Left forelimb (tissue), 1 donor: ENCODE measurements around the gene SELE.

Source experiments
- DNase-seq: peaks from one replicate; pipeline ENCODE4 v3.0.0-alpha.2; 2018; ENCODE audit warnings: low spot score

The SELE gene, protein sequence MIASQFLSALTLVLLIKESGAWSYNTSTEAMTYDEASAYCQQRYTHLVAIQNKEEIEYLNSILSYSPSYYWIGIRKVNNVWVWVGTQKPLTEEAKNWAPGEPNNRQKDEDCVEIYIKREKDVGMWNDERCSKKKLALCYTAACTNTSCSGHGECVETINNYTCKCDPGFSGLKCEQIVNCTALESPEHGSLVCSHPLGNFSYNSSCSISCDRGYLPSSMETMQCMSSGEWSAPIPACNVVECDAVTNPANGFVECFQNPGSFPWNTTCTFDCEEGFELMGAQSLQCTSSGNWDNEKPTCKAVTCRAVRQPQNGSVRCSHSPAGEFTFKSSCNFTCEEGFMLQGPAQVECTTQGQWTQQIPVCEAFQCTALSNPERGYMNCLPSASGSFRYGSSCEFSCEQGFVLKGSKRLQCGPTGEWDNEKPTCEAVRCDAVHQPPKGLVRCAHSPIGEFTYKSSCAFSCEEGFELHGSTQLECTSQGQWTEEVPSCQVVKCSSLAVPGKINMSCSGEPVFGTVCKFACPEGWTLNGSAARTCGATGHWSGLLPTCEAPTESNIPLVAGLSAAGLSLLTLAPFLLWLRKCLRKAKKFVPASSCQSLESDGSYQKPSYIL

GRCh38 chr1:169733924-169734323, at the start of gene SELE:
Gene SELE (minus strand): TSS chr1:169734079. CDS start chr1:169733612, 467 bp downstream.
- DNase-seq, result no peak

- DNase-seq, result no peak
These were observed 48.7 kb upstream of the SELE start for GRCh38 chr1:169782596-169782995.

- no peak for DNase-seq
These were observed 46.1 kb upstream of the SELE start for GRCh38 chr1:169779970-169780369.

DNA sequence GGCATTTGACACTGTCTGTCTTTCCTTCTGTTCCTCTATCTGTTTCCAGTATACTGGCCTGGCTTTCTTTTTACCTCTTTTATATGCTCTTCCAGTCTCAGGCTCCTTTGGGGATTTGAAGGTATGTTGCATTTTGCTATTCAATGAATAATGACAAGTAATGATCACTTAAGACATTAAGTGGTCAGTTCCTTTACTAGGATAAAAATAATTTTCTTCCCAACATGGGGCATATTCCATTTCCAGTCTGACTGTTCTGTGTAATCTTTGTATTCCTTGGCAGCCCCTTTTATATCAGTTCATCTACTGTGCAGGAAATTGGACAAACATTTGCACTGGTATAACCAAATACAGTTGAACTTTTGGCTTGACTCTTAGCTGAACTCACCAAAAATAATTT, 45.3 kb upstream of the SELE start:
- DNase-seq, result no peak

- DNase-seq, result no peak
These were observed 42.6 kb upstream of the SELE start for GRCh38 chr1:169776440-169776839.

DNA sequence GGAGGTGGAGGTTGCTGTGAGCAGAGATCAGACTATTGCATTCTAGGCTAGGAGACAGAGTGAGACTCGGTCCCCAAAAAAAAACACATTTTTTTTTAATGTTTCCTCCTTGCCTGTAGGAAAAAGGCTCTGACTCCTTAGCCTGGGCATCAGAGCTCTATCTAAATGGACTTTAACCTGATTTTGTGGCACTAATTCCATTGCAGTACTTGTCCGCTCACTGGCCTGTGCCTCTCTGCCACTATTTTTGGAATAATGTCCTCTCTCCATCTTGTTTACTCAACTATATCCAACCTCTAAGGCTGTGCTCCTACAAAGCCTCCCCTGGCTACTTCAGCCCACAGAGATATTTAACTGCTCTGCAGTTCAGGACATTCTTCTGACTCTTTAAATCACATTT, 34.3 kb upstream of the SELE start:
- DNase-seq, result no peak

DNA sequence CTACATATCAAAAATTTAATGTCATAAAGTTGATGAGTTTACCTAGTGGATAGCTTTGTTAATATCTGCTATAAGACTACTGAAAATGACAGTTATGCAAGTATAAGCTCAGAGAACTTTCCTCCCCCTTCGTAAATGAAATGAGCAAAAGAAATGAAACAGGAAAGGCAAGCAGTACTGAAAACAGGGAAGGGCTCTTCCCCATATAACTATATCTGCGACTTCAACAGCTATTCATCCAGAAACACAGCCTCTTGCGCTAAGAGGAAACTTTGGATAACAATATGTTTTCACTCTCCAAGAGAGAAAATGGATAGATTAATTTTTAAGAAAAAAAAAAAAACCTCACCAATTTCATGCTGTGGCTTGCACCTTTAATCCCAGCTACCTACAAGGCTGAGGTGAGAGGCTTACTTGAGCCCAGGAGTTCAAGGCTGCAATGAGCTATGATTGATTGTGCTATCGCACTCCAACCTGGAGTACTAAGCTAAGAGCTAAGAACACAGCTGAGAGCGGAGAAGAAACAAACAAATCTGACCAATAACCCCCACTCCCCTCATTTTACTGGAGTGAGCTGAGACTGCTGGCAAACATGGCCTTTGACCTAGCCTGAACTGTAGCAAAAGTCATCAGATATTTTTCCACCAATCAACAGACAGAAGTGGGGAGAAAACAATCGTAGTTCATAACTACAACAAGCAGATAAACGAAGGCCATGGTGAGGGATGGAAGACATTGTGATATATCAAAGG, 31.9 kb upstream of the SELE start:
- DNase-seq, result no peak

DNA sequence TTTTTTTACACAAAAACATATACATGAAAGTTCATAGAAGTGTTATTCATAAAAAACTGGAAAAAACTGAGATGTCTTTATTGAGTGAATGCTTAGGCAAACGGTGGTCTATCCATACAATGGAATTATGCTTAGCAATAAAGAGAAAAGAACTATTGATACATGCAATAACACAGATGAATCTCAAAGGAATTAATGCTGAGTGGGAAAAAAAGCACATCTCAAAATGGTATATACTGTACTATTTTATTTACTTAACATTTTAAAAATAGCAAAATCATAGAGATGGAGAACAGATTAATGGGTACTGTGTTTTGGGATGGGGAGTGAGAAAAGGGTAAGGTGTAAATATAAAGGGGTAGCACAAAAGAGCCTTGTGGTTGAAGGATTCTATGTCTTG, 31.0 kb upstream of the SELE start:
- no peak for DNase-seq

DNA sequence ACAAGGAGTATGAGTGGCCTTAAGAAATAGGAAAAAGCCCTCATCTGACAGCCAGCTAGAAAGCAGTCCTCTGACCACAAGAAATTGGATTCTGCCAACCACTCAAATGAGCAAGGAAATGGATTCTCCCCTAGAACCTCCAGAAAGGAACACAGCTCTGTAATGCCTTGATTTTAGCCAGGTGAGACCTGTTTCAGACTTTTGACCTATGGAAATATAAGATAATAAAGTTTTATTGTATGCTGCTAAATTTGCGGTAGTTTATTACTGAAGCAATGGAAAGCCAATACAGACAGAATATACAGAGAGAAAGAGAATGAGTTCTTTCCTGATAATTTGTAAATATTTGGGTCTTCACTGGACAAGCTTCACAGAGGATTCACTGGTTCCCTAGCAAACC, 28.8 kb upstream of the SELE start:
- no peak for DNase-seq

- DNase-seq, result no peak
These were observed 25.2 kb upstream of the SELE start for GRCh38 chr1:169759038-169759437.

DNA sequence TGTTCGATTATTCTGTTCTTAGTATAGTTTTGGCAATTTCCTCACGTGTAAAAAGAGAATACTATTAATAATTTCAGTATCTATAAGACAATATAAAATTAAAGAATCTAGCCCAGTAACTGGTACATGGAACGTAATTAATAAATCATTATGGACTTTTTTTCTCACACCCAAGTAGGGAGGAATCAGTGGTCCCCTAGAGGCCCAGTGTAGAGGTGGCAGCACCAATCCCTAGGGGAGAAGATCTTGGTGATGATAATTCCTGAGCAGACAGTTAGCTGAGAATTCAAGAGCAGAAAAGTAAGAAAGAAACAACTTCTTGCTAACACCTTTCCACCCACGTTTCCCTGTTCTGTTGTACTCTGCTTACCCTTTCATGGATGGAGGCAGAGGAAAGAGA, 19.7 kb upstream of the SELE start:
- no peak for DNase-seq

DNA sequence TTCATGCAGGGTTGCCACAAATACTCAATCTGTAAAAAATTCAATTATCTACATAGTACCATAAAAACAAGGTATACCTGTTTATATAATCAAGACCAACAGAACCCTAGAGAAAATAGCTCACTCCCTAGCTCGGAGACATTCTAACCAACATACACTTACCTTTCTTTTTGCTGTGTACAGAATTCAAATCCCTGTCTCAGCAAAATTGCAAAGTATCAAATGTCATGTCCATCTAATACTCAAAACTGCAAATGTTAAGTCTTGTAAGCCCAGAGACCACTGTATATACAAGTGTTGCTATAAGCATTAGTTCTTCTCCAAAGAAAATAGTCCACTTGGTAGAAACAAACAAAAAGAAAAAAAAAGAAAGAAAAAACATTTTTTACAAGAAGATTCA, 16.2 kb upstream of the SELE start:
- DNase-seq, result no peak

- no peak for DNase-seq
These were observed 12.7 kb upstream of the SELE start for GRCh38 chr1:169746550-169746949.

GRCh38 chr1:169745015-169745861, 11.4 kb upstream of the SELE start:
- no peak for DNase-seq

DNA sequence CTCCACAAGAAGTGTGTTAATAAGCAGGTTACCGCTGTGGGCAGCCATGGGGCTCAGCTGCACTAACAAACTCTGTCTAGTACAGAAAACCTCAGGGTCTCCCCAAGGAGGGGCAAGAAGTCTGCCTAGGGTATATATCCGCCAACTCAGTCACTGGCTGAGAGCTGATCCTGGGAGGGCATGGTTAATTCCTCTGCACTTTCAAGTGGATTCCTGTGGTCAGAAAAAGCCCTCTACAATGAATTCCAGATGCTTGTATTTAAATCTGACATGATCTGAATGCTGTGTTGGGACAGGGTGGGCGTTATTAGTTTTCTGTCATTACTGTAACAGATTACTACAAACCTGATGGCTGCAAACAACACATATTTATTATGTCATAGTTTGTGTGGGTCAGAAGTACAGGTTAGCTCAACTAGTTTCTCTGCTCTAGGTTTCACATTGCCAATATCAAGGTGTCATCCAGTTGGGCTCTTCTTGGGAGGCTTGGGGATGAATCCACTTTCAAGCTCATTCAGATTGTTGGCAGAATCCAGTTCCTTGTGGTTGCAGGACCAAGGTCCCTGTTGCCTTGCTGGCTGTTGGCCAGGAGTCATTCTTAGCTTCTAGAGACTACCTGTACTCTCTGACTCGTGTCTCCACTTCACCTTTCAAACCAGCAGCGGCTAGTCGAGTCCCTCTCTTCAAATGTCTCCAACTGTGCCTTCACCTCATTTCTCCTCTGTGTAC, 8.0 kb upstream of the SELE start:
- DNase-seq, result no peak

DNA sequence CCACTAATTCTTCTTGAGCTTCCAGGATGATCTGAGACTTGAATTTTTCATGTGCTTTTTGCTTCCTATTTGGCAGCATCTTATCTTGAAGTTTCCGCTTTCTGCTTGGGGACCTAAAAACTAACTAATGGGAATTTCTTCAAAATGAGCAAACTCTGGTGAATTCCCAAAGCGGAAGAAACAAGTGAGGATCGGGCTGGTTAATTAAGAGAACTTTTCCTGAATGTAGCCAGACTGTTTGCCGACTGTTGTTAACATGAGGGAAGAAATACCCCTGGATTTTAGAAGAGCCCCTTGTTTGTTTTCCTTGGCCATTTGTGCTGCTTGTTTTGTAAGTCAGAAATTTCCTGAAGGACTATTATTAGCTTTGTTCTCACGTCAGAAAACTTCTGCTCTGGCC, 6.1 kb upstream of the SELE start:
- no peak for DNase-seq

- no peak for DNase-seq
These were observed 2.4 kb downstream of the SELE start for GRCh38 chr1:169731446-169731845.

GRCh38 chr1:169729991-169730390, 3.9 kb downstream of the SELE start:
- no peak for DNase-seq

DNA sequence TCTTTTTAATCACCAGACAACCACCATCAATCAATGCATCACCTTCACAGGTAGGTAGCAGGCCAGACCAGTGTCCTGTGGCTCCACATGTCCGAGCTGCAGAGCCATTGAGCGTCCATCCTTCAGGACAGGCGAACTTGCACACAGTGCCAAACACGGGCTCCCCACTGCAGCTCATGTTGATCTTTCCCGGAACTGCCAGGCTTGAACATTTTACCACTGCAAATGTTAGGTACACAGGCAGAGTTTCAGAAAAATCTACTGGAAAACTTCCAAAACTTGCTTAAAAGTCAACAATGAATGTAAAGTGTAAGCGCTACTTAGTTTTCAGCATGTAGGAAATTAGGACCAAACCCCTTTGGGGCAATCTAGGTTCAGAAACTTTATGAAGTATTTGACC, 6.6 kb downstream of the SELE start:
- DNase-seq, result no peak

GRCh38 chr1:169726851-169727250, 7.0 kb downstream of the SELE start:
- DNase-seq, result no peak

GRCh38 chr1:169725930-169726329, 7.9 kb downstream of the SELE start:
- no peak for DNase-seq
